ENCODE measurements around the gene CD247.

CD247 gene

GRCh38 chr1:167457936-167458584 is 60.3 kb downstream of the CD247 start:
- DNase-seq = no peak

- no peak for DNase-seq
These were observed 61.4 kb downstream of the CD247 start for GRCh38 chr1:167456926-167457325.

DNA sequence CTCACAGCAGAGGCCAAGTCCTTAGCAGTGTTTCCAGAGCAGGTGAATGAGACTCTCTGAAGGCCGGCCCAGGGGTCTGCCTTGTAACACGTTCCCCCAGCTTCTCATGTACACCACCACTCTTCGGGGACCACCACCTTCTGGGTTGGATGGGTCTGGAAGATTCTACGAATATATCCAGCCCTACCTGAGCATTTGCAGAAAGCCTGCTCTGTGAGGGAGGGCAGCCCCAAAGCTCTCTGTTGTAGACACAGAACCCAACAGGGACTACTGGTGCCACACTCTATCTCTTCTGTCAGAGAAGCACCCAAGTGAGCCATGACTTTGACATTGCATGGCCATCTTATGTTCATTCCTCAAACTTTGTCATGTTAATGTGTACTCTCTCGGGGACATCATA is 61.8 kb downstream of the CD247 start:
- DNase-seq = no peak

DNA sequence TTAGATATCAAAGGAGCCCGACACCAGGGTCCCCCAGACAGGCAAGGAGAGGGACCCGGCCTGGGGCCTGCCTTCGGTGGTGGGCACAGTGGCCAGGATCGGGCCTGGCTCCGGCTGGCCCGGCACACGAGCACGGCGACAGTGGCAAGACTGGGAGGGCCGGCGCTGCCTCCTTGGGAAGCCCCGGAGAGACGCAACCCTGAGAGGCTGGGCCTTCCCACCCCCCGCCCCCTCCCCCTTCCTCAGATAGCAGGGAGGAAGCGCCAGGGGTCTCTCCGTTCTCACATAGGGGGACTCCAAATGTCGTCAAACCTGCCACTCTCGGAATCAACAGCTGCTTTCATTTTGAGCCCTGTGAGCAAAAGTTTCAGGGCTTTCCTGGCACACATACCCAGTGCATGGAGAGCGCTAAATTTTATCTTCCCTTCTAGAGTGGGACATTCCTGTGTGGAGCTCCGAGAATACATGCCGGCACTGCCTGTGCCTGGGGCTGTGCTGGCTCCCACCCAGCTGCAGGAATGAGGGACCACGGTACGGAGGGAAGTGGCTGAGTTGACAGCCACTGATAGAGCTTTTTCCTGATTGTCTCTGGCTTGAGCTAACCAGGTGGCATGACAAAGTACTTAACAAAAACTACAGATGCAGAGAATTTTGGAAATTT is 62.4 kb downstream of the CD247 start:
- DNase-seq = no peak

DNA sequence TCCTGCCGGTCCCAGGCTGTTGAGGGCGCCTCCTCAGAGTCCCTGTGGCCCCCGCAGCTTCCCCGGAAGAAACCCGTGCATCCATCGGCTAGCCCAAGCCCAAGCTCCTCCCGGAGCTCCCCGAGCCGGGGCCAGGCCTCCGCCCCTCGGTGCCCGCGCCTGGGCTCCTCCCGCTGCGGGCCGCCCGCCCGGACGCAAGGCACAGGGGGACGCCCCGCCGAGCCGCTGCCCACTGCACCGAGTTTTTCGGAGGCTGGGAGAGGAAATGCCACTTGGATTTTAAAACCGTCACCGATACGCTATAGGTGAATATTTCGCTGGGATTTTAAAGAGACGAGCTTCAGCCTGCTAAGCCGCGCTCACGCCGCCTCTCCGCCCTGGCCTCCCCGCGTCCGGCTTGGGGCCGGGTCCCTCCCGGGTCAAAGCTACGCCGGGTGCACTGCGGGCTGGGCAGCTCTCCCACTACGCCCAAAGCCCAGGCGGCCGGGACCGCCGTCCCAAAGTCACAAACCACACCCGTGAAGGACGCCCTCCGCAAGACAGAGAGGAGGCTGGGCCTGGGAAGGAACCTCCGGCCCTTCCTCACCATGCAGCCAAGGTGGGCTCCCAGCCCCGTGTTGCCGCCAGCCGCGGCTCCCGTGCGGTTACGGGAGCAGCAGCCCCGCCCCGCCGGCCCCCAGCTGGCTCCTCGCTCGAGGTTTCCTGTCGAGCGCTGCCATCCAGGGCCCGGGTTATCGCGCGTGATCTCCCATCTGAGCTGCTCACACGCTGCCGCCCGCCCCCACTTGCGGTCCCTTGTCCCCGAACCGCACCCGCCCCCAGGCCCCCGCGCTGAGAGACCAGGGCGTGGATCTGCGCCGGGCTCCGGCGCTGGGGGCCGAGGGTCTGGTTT is 63.2 kb downstream of the CD247 start:
- no peak for DNase-seq

GRCh38 chr1:167454304-167454893 is 63.9 kb downstream of the CD247 start:
- DNase-seq = no peak

DNA sequence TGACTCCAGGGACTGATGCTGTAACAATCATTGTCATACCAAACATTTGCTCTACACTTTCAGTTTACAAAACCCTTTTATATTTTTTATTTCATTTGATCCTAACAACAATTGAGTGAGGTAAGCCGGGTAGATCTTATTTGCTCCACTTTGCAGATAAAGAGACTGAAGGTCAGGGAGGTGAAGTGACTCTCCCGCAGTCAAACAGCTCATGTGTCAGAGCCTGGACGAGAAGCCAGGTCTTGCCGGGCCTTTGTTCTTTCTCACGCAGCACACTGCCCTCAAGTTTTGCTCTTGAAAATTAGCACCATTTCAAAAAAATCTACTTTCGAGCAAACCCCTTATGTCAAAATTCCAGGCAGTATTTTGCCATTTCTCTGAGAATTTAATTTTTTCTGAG is 65.2 kb downstream of the CD247 start:
- DNase-seq = no peak

- no peak for DNase-seq
These were observed 65.8 kb downstream of the CD247 start for GRCh38 chr1:167452483-167452882.

- DNase-seq = no peak
These were observed 67.5 kb downstream of the CD247 start for GRCh38 chr1:167450843-167451242.

DNA sequence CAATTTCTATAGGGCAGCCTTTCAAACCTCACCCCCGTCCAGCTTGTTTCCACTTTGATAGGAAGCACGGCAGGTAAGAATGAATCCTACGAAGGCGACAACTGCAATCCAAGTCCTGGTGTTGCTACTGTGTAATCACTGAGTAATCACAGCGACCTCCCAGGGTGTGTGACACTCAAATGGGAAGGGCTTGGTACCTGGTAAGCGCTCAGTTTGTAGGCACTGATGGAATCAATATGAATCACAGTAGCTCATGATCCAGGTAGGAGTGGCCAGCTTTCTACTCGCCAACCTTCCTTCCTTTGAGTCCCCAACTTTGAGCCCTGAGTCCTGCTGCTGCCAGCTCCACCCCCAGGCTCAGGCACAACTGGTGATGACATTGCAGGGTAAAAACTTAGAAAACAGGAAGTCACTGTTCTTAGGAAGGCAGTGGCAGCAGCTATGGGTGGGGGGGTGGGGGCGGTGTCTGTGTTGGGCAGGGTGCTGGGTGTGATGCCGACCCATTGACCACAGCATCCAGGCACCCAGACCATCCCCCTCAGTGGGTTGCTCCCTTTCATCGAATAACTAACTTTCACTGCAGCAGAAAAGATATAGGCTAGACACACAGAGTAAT is 70.7 kb downstream of the CD247 start:
- DNase-seq = no peak

DNA sequence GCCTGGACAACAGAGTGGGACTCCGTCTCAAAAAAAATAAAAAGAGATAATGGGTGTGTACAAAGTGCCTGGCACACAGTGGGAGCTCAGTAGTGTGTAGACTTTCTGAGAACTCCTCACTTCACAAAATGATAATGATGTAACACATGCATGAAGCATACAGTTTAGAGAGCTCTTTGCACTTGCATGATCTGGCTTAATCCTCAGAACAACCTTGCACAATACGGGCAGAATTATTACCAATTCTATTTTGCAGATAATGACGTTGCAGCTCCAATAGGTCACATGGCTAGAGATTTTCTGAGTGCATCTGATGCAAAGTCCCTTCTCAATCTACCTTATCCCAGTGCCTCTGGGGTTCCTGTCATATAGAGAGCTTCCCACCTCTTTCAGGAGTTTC is 71.4 kb downstream of the CD247 start:
- no peak for DNase-seq

- DNase-seq = no peak
These were observed 74.6 kb downstream of the CD247 start for GRCh38 chr1:167443757-167444156.

- DNase-seq = no peak
These were observed 75.3 kb downstream of the CD247 start for GRCh38 chr1:167442854-167443565.

DNA sequence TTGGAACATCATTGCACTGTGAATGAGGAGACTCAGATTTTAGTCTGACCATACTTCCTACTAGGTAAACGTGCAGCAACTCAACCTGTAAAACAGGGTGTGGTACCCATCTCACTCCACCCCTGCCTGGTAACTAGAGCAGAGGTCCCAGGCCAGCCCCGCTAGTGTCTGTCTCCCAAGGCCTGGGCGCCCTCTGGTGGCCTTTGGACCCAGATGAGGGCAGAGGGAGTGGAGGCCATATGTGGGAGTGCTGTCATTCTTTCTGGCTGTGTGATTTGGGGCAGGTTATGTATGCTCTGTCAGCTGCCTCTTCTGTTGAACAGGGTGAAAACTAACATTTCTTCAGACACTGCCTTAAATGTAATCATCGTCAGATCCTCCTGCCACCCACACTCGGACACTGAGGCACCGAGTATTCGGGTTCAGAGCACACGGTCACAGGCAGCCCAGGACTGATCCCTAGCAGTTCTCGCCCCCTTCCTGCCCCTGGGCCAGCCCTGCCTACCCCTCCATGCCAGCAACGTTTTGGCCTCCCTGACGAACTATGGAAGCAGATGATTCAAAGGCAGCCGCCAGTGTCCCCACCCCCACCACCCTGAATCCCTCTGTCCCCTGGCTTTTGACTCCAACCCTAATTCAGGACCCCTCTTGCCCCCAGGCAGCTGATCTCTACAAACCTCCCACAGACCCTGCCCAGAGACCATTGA is 76.0 kb downstream of the CD247 start:
- DNase-seq = peak in 1 of 2 experiments; percentile 52

DNA sequence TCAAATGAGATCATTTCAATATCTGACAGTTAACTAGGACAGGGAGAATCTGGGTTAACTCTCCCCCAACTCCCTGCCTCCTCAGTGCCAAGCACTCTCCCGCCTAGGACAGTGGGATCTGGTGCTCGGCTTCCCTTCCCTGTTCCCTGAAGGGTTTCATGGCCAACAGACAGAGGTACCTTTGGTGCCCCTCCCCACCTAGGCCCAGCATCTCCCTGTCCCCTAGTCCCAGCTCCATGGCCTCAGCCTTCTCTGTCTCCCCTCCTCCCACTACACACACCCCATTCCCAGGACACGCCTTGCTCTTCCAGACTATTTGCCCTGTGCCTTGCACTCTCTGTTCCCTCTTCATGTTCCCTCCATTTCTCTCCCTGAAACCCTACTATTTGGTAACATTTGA is 77.1 kb downstream of the CD247 start:
- DNase-seq = no peak

DNA sequence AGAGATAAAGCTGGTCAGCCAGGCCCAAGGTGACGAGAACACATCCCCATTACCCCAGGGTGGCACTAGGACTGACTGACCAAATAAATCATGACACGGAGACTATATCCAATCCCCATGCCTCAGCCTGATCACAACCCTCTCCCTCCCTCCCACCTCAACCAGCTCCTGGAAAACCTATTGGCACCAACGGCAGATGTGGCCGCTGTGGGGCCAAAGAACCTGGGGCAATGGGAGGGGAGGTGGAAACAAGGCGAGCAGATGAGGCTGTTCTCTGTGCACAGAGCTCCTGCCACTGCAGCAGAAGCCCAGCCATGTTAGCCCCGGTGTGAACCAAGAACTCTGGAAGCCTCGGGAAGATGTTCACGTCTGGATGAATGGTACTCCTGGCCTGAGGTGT is 77.6 kb downstream of the CD247 start:
- DNase-seq = no peak

GRCh38 chr1:167440345-167440744 is 78.0 kb downstream of the CD247 start:
- DNase-seq = no peak

DNA sequence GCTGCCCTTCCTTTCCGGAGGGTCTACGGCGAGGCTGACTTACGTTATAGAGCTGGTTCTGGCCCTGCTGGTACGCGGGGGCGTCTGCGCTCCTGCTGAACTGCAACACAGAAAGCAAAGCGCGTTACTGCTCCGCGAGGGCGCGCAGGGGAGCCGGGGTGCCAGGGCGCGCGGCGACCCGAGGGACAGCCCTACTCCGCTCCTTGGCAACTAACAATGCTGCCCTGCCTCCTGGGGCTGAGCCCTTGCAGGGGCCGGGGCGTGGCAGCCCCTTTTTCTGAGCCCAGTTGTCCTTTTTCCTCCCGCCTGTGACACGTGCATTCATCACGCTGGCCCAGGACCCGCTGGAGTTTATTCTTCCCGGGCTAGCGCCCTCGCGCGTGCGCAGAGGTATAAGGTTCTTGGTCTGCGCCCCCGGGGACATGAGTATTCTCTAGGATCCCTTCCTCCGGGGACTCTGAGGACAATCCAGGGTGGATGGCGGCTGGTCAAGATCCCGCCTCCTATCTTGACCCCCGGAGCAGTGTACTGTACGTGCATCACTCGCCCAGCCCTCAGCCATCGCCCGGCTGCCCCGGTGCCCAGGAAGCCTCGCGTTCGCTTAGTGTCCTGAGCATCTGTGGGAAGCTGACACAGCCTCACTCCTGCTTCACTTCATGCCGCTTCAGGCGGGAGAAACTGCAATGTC is 78.9 kb downstream of the CD247 start:
- DNase-seq = no peak

DNA sequence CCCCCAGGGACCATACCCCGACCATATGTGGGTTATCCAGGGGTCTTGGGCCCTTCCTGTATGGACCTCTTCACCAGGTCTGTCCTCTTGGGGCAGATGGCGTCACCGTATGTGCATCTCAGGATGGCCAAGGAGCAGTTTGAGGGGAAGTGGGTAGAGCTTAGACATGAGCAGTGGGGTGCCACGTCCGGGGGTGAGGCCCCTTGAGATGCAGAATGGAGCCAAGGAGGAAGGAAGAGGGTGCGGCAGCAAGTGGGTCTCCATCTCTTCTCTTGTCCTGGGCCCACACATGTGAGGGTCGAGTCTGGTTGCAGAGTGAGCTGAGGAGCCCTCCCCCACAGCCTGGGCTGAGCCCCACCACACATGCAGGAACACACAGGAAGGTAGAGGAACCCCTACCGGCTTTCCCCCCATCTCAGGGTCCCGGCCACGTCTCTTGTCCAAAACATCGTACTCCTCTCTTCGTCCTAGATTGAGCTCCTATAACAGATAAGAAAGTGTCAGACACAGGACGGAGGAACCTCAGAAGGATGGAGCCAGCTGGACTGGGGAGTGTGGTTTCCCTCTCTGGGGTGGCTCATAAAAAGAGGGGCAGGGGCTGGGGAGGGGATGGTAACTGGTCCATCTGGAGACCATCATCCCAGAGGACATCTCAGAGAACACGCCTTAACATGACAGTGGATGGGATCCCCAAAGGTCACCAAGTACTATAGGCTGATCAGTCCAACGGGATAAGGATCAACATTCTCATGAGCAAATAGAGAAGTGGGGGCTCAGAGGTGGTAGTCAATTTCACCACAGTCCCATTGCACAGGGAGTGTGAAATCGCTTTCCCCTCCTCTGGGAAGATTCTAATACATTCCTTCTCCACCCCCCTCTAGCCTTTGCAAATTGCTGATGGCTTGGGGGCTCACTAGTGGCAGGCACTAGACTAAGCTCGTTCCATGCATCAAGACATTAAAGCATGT is 79.9 kb downstream of the CD247 start:
- DNase-seq = no peak

DNA sequence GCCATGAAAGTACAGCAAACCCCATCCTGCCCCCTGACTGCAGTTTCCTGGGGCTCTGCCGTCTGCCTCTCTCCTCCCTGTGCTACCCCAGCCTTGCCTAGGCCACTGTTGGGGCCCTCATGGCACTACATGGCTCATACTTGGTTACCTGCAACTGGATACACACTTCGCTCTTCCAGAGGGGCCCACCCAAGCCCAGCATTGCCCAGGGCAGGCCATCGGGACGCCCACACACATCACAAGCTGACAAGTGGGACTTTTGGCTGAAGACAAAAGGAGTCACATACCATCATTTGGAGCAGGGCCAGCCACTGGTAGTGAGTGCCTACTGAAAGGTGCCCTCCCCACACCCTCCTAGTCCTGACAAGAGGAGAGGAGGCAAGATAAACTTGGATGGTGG is 82.8 kb downstream of the CD247 start:
- DNase-seq = no peak
